Right lobe of liver (tissue), 4 donors: ENCODE measurements around the gene ZNF107.
A peak's percentile ranks its signal among the peaks of the same experiment; 100 is the strongest.

ENCODE experiments used
- POLR2A ChIP-seq: fragments of 450-650 bp; IDR thresholded peaks from one replicate; pipeline ENCODE4 v1.6.1; 2017; ENCODE audit warnings: antibody characterized with exemption, mild to moderate bottlenecking
- TF ChIP-seq, protein P1 (sequence below), 4 donors: fragments of 200-600 bp in 3 of 4; fragments of 450-650 bp in 1 of 4; IDR thresholded peaks; one replicate each; pipeline versions ENCODE4 v1.5.1 to v1.8.0; 2016 to 2022; ENCODE audit warnings: antibody characterized with exemption in 4 of 4, mild to moderate bottlenecking in 2 of 4
- donor health status: DM: no; HTN: no; CAD: no.
- donor health status: DM: no; HTN: no; CAD: no.
- donor health status: DM: no; HTN: yes; CAD: no.

DNA sequence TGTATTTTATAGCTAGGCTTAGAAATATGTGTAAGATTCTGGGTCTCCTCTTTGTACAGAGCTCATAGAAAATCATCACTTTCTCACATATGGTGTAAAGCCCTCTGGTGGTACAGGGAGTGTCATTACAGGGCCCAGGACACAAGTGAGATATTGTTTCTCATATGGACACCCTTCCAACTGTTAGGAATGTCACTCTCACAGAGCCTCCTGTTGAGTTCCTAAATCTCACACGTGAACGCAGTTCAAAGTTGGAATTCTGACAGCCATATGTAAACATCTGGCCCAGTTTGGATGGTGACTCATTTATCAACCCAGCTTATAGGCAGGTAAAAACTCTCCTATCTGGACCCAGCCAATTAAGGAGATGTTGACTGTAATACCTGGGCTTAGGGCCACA lies 35.4 kb upstream of the ZNF107 start:
- TF ChIP-seq, protein P1, sequence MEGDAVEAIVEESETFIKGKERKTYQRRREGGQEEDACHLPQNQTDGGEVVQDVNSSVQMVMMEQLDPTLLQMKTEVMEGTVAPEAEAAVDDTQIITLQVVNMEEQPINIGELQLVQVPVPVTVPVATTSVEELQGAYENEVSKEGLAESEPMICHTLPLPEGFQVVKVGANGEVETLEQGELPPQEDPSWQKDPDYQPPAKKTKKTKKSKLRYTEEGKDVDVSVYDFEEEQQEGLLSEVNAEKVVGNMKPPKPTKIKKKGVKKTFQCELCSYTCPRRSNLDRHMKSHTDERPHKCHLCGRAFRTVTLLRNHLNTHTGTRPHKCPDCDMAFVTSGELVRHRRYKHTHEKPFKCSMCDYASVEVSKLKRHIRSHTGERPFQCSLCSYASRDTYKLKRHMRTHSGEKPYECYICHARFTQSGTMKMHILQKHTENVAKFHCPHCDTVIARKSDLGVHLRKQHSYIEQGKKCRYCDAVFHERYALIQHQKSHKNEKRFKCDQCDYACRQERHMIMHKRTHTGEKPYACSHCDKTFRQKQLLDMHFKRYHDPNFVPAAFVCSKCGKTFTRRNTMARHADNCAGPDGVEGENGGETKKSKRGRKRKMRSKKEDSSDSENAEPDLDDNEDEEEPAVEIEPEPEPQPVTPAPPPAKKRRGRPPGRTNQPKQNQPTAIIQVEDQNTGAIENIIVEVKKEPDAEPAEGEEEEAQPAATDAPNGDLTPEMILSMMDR (IDR thresholded peaks at IDR 0.05) = peak; percentile 28 to 42 (median 40)
- no peak for TF ChIP-seq POLR2A
